ENCODE data around the gene ANKRD60. TPM values are rescaled to one million over a fixed set of nuclear protein-coding genes. Genes with fewer than 3 reads are reported as not detected.

Gene ANKRD60
- total RNA-seq, 1 donor from 2014 or later, result not detected

GRCh38 chr20:58219342-58219700, 9.1 kb downstream of the ANKRD60 start:
- Histone ChIP-seq H3K4me1 (no peaks in the 10 kb centered on the region), H3K9me3 (replicated peaks) (peaks cover 12% of the 10 kb centered on the region), H3K27me3 (ENCODE audit: low read depth) (peaks cover 97% of the 10 kb centered on the region), H3K4me3 (no peak overlapping the region), H3K27ac (replicated peaks) (no peak overlapping the region), H3K36me3 (no peaks in the 10 kb centered on the region)
- DNase-seq, result no peak
- intact Hi-C loops (cut with micrococcal nuclease), result no loop called here
- no peak for TF ChIP-seq CTCF (IDR thresholded peaks at IDR 0.05; ENCODE audit: borderline replicate concordance)

- Histone ChIP-seq H3K4me3 (no peak overlapping the region), H3K9me3 (replicated peaks) (peaks cover 12% of the 10 kb centered on the region), H3K4me1 (no peaks in the 10 kb centered on the region), H3K36me3 (no peaks in the 10 kb centered on the region), H3K27me3 (ENCODE audit: low read depth) (peaks cover 97% of the 10 kb centered on the region), H3K27ac (replicated peaks) (no peak overlapping the region)
- no peak for TF ChIP-seq CTCF (IDR thresholded peaks at IDR 0.05; ENCODE audit: borderline replicate concordance)
- intact Hi-C loops (cut with micrococcal nuclease), result no loop called here
- DNase-seq, result no peak
These were observed 9.7 kb downstream of the ANKRD60 start for GRCh38 chr20:58218665-58219341.

- H3K36me3 ChIP-seq, result no peaks in the 10 kb centered on the region
- no peak overlapping the region for H3K4me3 ChIP-seq
- H3K27me3 ChIP-seq (ENCODE audit: low read depth), result peaks cover 88% of the 10 kb centered on the region
- intact Hi-C loops (cut with micrococcal nuclease), result no loop called here
- no peak overlapping the region for H3K27ac ChIP-seq (replicated peaks)
- H3K4me1 ChIP-seq, result no peaks in the 10 kb centered on the region
- no peak for DNase-seq
- no peak for TF ChIP-seq CTCF (IDR thresholded peaks at IDR 0.05; ENCODE audit: borderline replicate concordance)
- peaks cover 12% of the 10 kb centered on the region for H3K9me3 ChIP-seq (replicated peaks)
These were observed 12.1 kb downstream of the ANKRD60 start for GRCh38 chr20:58216334-58216733.

- Histone ChIP-seq H3K4me1 (no peaks in the 10 kb centered on the region), H3K36me3 (no peaks in the 10 kb centered on the region), H3K27ac (replicated peaks) (no peak overlapping the region), H3K9me3 (replicated peaks) (peaks cover 12% of the 10 kb centered on the region), H3K27me3 (ENCODE audit: low read depth) (peaks cover 88% of the 10 kb centered on the region), H3K4me3 (no peak overlapping the region)
- intact Hi-C loops (cut with micrococcal nuclease), result no loop called here
- no peak for TF ChIP-seq CTCF (IDR thresholded peaks at IDR 0.05; ENCODE audit: borderline replicate concordance)
- DNase-seq, result no peak
These were observed 13.3 kb downstream of the ANKRD60 start for GRCh38 chr20:58215116-58215515.

- H3K4me1 ChIP-seq, result no peaks in the 10 kb centered on the region
- H3K27me3 ChIP-seq (ENCODE audit: low read depth), result peaks cover 82% of the 10 kb centered on the region
- no peak for TF ChIP-seq CTCF (IDR thresholded peaks at IDR 0.05; ENCODE audit: borderline replicate concordance)
- H3K4me3 ChIP-seq, result no peak overlapping the region
- H3K27ac ChIP-seq (replicated peaks), result no peak overlapping the region
- DNase-seq, result no peak
- H3K36me3 ChIP-seq, result no peaks in the 10 kb centered on the region
- intact Hi-C loops (cut with micrococcal nuclease), result loop anchor here (5.0 kb wide), 2 partner anchors 617 to 702 kb away; no protein-coding TSS in a partner anchor
- H3K9me3 ChIP-seq (replicated peaks), result peaks cover 9% of the 10 kb centered on the region
These were observed 14.1 kb downstream of the ANKRD60 start for GRCh38 chr20:58214310-58214709.

All from left ventricle myocardium inferior (tissue), 1 donor.